Testis (tissue), 3 donors: Measurements from ENCODE around the gene UBE2E2. TPM values are rescaled to one million over a fixed set of nuclear protein-coding genes. Genes with fewer than 3 reads are reported as not detected.
"Not testable (repeated sequence)": the region's sequence is repeated elsewhere in the genome, so short reads cannot be mapped to it uniquely, and the experiment has no call there.

ENCODE experiments used
- DNase-seq: peaks from one replicate; pipeline ENCODE4 v3.0.0-alpha.2; 2019
- H3K27ac ChIP-seq, 2 donors: fragments of 200-600 bp; sonication (generic); one replicate each; pipeline ENCODE4 v1.5.1; 2019
- H3K27me3 ChIP-seq: fragments of 200-600 bp; sonication (generic); one replicate; pipeline ENCODE4 v1.5.1; 2019
- H3K36me3 ChIP-seq: fragments of 200-600 bp; sonication (generic); one replicate; pipeline ENCODE4 v1.5.1; 2017; ENCODE audit warnings: low read depth; ENCODE audit errors: missing control alignments
- H3K4me1 ChIP-seq: fragments of 200-600 bp; sonication (generic); one replicate; pipeline ENCODE4 v1.5.1; 2019
- H3K4me3 ChIP-seq, 2 donors: fragments of 200-600 bp; sonication (generic); one replicate each; pipeline ENCODE4 v1.5.1; 2017 to 2019
- H3K9me3 ChIP-seq: fragments of 200-600 bp; sonication (generic); one replicate; pipeline ENCODE4 v1.5.1; 2017
- POLR2A ChIP-seq: fragments of 450-650 bp; IDR thresholded peaks from one replicate; pipeline ENCODE4 v1.6.1; 2017; ENCODE audit warnings: antibody characterized with exemption, mild to moderate bottlenecking, moderate library complexity
- WGBS, 2 donors: methylation state at CpG; one replicate each; pipeline ENCODE4 v1.1.5; 2018; 5-methylcytosine and 5-hydroxymethylcytosine counted together
- intact Hi-C: fragments of 100-400 bp; cut with DNase I; formaldehyde crosslinking; loops from one replicate; pipeline ENCODE4 v1.15.1; 2023; ENCODE audit warnings: low total_unique reads
- polyA plus RNA-seq: library from polyadenylated mRNA; stranded (reverse); fragments of 350-450 nt; fragmentation: Illumina TruSeq; extraction: RNeasy Lipid Tissue Mini Kit (QIAGEN cat#74804); gene quantifications from one replicate; pipeline ENCODE4 v1.2.3, GENCODE V29; 2014; ENCODE audit warnings: low read depth, low replicate concordance; ENCODE audit not compliant: insufficient read depth
- total RNA-seq, 2 donors: library from RNA; depleted of rRNA; stranded (reverse); fragments of >200 nt; gene quantifications; one replicate each; pipeline ENCODE4 v1.2.3, GENCODE V29; 2016
- TF ChIP-seq, protein P1 (sequence below), 3 experiments: fragments of 450-650 bp in 2 of 3; fragments of 200-600 bp in 1 of 3; sonication (generic) in 1 of 3; IDR thresholded peaks; one replicate each; pipeline ENCODE4 v1.5.1; 2016 to 2019; ENCODE audit warnings: antibody characterized with exemption in 3 of 3, mild to moderate bottlenecking in 2 of 3, moderate library complexity in 1 of 3

Gene UBE2E2
- total and polyA plus RNA-seq, 3 donors from 2014 or later: 45.5 to 94.2 (median 48.7) TPM

DNA sequence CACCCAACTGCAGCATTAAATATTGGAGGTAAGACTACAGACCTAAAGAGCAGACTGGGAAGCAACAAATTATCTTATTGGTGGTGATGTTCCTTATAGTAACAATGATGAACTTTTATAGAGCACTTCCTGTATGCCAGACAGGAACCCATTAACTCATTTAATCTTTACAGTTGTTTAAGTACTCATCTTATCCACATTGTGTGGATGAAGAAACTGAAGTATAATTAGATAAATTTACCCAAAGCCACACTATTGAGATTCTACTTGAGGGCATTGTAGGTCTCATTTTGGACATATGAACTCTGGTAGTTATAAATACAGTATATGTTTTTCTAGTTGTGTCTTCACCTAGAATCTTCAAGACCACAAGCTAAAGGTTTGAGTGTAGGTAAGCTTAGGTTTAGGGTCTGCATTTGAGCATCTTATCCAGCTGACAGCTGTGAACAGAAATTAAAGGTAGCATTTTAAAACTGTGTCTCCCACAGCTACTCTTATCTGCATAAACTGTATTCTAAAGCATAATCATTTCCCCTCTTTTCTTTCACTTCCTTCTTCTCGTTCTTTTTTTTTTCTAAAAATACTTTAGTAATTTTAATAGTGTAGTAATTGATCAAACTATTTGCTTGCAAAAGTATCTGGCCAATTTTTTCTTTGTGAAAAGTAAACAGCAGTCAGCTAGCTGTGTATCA, 138.2 kb downstream of the UBE2E2 start:
- TF ChIP-seq POLR2A: no peak
- TF ChIP-seq, protein P1, sequence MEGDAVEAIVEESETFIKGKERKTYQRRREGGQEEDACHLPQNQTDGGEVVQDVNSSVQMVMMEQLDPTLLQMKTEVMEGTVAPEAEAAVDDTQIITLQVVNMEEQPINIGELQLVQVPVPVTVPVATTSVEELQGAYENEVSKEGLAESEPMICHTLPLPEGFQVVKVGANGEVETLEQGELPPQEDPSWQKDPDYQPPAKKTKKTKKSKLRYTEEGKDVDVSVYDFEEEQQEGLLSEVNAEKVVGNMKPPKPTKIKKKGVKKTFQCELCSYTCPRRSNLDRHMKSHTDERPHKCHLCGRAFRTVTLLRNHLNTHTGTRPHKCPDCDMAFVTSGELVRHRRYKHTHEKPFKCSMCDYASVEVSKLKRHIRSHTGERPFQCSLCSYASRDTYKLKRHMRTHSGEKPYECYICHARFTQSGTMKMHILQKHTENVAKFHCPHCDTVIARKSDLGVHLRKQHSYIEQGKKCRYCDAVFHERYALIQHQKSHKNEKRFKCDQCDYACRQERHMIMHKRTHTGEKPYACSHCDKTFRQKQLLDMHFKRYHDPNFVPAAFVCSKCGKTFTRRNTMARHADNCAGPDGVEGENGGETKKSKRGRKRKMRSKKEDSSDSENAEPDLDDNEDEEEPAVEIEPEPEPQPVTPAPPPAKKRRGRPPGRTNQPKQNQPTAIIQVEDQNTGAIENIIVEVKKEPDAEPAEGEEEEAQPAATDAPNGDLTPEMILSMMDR (IDR thresholded peaks at IDR 0.05): no peak
- DNase-seq: no peak
- Histone ChIP-seq H3K36me3 (no peaks in the 10 kb centered on the region), H3K4me3 (no peak overlapping the region), H3K9me3 (no peaks in the 10 kb centered on the region), H3K4me1 (no peaks in the 10 kb centered on the region), H3K27me3 (no peaks in the 10 kb centered on the region), H3K27ac (no peak overlapping the region)
- 37 to 63% methylated on average over 1 of the region's 1 CpG for WGBS, 2 donors
- intact Hi-C loops: no loop called here

DNA sequence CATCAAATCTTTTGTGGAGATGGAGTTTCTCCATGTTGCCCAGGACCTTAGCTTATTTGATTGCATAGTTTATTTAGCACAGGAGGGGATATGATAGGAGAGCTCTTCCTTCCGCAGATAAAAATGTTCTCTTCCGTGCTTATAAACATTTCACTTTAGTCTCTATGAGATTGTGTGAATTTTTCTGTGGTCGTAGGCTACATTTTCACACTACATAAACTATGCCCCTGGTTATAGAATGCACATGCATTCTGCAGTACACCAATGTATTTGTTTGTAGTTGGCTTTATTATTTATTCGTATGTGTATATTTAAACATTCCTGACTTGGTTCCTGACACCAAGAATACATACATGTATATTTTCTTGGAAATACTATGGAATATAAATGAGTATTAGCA, 139.2 kb downstream of the UBE2E2 start:
- no peak for TF ChIP-seq POLR2A
- TF ChIP-seq, protein P1 (IDR thresholded peaks at IDR 0.05): no peak
- no peaks in the 10 kb centered on the region for H3K9me3 ChIP-seq
- no peak overlapping the region for H3K27ac ChIP-seq
- H3K36me3 ChIP-seq: no peaks in the 10 kb centered on the region
- intact Hi-C loops: no loop called here
- no peaks in the 10 kb centered on the region for H3K27me3 ChIP-seq
- WGBS, 2 donors: 91 to 92% methylated on average over 4 of the region's 4 CpGs
- H3K4me1 ChIP-seq: no peaks in the 10 kb centered on the region
- DNase-seq: no peak
- H3K4me3 ChIP-seq: no peak overlapping the region

DNA sequence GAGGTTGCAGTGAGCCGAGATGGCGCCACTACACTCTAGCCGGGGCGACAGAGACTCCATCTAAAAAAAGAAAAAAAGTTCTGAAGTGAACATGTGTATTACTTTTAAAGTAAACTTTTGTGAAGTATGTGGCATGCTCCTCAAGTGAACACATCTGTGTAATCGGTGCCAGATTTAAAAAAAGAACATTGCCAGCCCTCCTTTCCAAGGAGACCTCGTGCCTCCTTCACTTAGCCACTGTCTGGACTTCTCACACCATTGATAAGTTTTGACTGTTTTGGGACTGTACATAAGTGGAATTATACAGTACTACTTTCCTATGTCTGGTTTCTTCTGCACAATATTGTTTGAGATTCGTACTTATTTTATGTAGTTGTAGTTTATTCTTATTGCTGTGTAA, 140.4 kb downstream of the UBE2E2 start:
- intact Hi-C loops: no loop called here
- no peak overlapping the region for H3K4me3 ChIP-seq
- H3K27ac ChIP-seq: no peak overlapping the region
- DNase-seq: no peak
- no peaks in the 10 kb centered on the region for H3K4me1 ChIP-seq
- TF ChIP-seq, protein P1 (IDR thresholded peaks at IDR 0.05): no peak
- TF ChIP-seq POLR2A: no peak
- no peaks in the 10 kb centered on the region for H3K27me3 ChIP-seq
- no peaks in the 10 kb centered on the region for H3K9me3 ChIP-seq
- H3K36me3 ChIP-seq: no peaks in the 10 kb centered on the region
- WGBS, 2 donors: 86 to 95% methylated on average over 7 of the region's 7 CpGs

DNA sequence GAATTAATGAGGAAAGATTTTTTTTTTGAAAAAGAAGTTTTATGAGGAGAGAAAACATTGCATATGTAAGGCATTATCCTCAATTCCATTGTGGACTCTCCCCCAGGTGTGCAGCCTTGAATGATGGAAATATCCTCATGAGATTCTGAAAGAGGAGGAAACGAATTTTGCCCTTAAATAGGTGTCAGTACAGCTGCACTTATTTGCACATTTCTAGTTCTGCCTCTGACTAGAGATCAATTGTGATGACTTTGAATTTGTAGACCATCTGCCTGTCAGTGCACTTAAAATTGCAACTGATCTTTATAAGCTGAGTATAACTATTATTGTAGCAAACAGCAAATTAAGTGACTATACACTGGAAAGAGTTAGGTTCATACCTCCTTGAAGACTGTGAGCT, 141.8 kb downstream of the UBE2E2 start:
- H3K36me3 ChIP-seq: no peaks in the 10 kb centered on the region
- WGBS, 2 donors: 74 to 91% methylated on average over 1 of the region's 1 CpG
- H3K27ac ChIP-seq: no peak overlapping the region
- intact Hi-C loops: no loop called here
- H3K27me3 ChIP-seq: no peaks in the 10 kb centered on the region
- no peak overlapping the region for H3K4me3 ChIP-seq
- H3K9me3 ChIP-seq: no peaks in the 10 kb centered on the region
- TF ChIP-seq POLR2A: no peak
- TF ChIP-seq, protein P1 (IDR thresholded peaks at IDR 0.05): no peak
- H3K4me1 ChIP-seq: no peaks in the 10 kb centered on the region
- DNase-seq: no peak

DNA sequence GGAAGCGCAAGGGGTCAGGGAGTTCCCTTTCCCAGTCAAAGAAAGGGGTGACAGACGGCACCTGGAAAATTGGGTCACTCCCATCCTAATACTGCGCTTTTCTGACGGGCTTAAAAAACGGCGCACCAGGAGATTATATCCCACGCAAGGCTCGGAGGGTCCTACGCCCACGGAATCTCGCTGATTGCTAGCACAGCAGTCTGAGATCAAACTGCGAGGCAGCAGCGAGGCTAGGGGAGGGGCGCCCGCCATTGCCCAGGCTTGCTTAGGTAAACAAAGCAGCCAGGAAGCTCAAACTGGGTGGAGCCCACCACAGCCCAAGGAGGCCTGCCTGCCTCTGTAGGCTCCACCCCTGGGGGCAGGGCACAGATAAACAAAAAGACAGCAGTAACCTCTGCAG, 146.3 kb downstream of the UBE2E2 start:
- DNase-seq, intact Hi-C loops, H3K36me3 ChIP-seq, H3K4me1 ChIP-seq, H3K4me3 ChIP-seq, H3K27ac ChIP-seq, H3K27me3 ChIP-seq, H3K9me3 ChIP-seq: not testable (repeated sequence)
- WGBS, 2 donors: 98 to 99% methylated on average over 15 of the region's 15 CpGs
